Activated naive CD8-positive, alpha-beta T cell (primary cell): ENCODE measurements around the gene PFKL.

ENCODE experiments used
- H3K27ac Mint-ChIP-seq: one replicate; pipeline ENCODE4 v1.8.0; 2021; ENCODE audit warnings: mixed read lengths
- H3K27me3 Mint-ChIP-seq: one replicate; pipeline ENCODE4 v1.8.0; 2021; ENCODE audit warnings: mixed read lengths
- H3K36me3 Mint-ChIP-seq: one replicate; pipeline ENCODE4 v1.8.0; 2021; ENCODE audit warnings: mixed read lengths
- H3K4me1 Mint-ChIP-seq: one replicate; pipeline ENCODE4 v1.8.0; 2021; ENCODE audit warnings: low read depth, mixed read lengths
- H3K4me3 Mint-ChIP-seq: one replicate; pipeline ENCODE4 v1.8.0; 2021; ENCODE audit warnings: mild to moderate bottlenecking, mixed read lengths
- H3K9me3 Mint-ChIP-seq: one replicate; pipeline ENCODE4 v1.8.0; 2021; ENCODE audit warnings: low read depth, mixed read lengths

PFKL gene

GRCh38 chr21:44310628-44311507 lies 11.0 kb downstream of the PFKL start:
- Mint-ChIP-seq H3K9me3 (no peaks in the 10 kb centered on the region), H3K4me1 (no peaks in the 10 kb centered on the region), H3K36me3 (peaks cover 5% of the 10 kb centered on the region), H3K27me3 (no peaks in the 10 kb centered on the region), H3K27ac (no peak overlapping the region), H3K4me3 (no peak overlapping the region)

- Mint-ChIP-seq H3K4me3 (no peak overlapping the region), H3K27ac (no peak overlapping the region), H3K9me3 (no peaks in the 10 kb centered on the region), H3K27me3 (no peaks in the 10 kb centered on the region), H3K4me1 (no peaks in the 10 kb centered on the region), H3K36me3 (peaks cover 5% of the 10 kb centered on the region)
Measured at GRCh38 chr21:44312089-44312488, 12.2 kb downstream of the PFKL start.

GRCh38 chr21:44312716-44313115 lies 12.9 kb downstream of the PFKL start:
- peaks cover 5% of the 10 kb centered on the region for H3K36me3 Mint-ChIP-seq
- no peak overlapping the region for H3K27ac Mint-ChIP-seq
- H3K4me1 Mint-ChIP-seq = no peaks in the 10 kb centered on the region
- H3K4me3 Mint-ChIP-seq = no peak overlapping the region
- no peaks in the 10 kb centered on the region for H3K27me3 Mint-ChIP-seq
- H3K9me3 Mint-ChIP-seq = no peaks in the 10 kb centered on the region

GRCh38 chr21:44313451-44313850 lies 13.6 kb downstream of the PFKL start:
- Mint-ChIP-seq H3K4me3 (no peak overlapping the region), H3K9me3 (no peaks in the 10 kb centered on the region), H3K36me3 (peaks cover 5% of the 10 kb centered on the region), H3K27me3 (no peaks in the 10 kb centered on the region), H3K4me1 (no peaks in the 10 kb centered on the region), H3K27ac (no peak overlapping the region)

- no peaks in the 10 kb centered on the region for H3K4me1 Mint-ChIP-seq
- H3K9me3 Mint-ChIP-seq = no peaks in the 10 kb centered on the region
- no peak overlapping the region for H3K27ac Mint-ChIP-seq
- H3K4me3 Mint-ChIP-seq = no peak overlapping the region
- H3K27me3 Mint-ChIP-seq = no peaks in the 10 kb centered on the region
- H3K36me3 Mint-ChIP-seq = peaks cover 5% of the 10 kb centered on the region
Measured at GRCh38 chr21:44314128-44314527, 14.3 kb downstream of the PFKL start.

GRCh38 chr21:44314561-44314960 lies 14.7 kb downstream of the PFKL start:
- no peak overlapping the region for H3K27ac Mint-ChIP-seq
- H3K27me3 Mint-ChIP-seq = no peaks in the 10 kb centered on the region
- no peaks in the 10 kb centered on the region for H3K4me1 Mint-ChIP-seq
- peaks cover 5% of the 10 kb centered on the region for H3K36me3 Mint-ChIP-seq
- H3K4me3 Mint-ChIP-seq = no peak overlapping the region
- no peaks in the 10 kb centered on the region for H3K9me3 Mint-ChIP-seq

GRCh38 chr21:44315691-44316203 lies 15.9 kb downstream of the PFKL start:
- Mint-ChIP-seq H3K4me1 (no peaks in the 10 kb centered on the region), H3K4me3 (no peak overlapping the region), H3K9me3 (no peaks in the 10 kb centered on the region), H3K27me3 (no peaks in the 10 kb centered on the region), H3K27ac (no peak overlapping the region), H3K36me3 (peaks cover 5% of the 10 kb centered on the region)

- no peaks in the 10 kb centered on the region for H3K4me1 Mint-ChIP-seq
- H3K27me3 Mint-ChIP-seq = no peaks in the 10 kb centered on the region
- no peak overlapping the region for H3K4me3 Mint-ChIP-seq
- H3K9me3 Mint-ChIP-seq = no peaks in the 10 kb centered on the region
- no peaks in the 10 kb centered on the region for H3K36me3 Mint-ChIP-seq
- H3K27ac Mint-ChIP-seq = no peak overlapping the region
Measured at GRCh38 chr21:44316277-44316900, 16.5 kb downstream of the PFKL start.

GRCh38 chr21:44317241-44317782 lies 17.5 kb downstream of the PFKL start:
- Mint-ChIP-seq H3K36me3 (no peaks in the 10 kb centered on the region), H3K4me1 (no peaks in the 10 kb centered on the region), H3K27me3 (no peaks in the 10 kb centered on the region), H3K9me3 (no peaks in the 10 kb centered on the region), H3K27ac (no peak overlapping the region), H3K4me3 (no peak overlapping the region)

GRCh38 chr21:44317871-44318270 lies 18.0 kb downstream of the PFKL start:
- Mint-ChIP-seq H3K4me1 (no peaks in the 10 kb centered on the region), H3K36me3 (no peaks in the 10 kb centered on the region), H3K4me3 (no peak overlapping the region), H3K9me3 (no peaks in the 10 kb centered on the region), H3K27me3 (no peaks in the 10 kb centered on the region), H3K27ac (no peak overlapping the region)

- Mint-ChIP-seq H3K27me3 (no peaks in the 10 kb centered on the region), H3K4me1 (no peaks in the 10 kb centered on the region), H3K27ac (no peak overlapping the region), H3K9me3 (no peaks in the 10 kb centered on the region), H3K36me3 (no peaks in the 10 kb centered on the region), H3K4me3 (no peak overlapping the region)
Measured at GRCh38 chr21:44318489-44319285, 18.8 kb downstream of the PFKL start.

GRCh38 chr21:44319407-44320065 lies 19.7 kb downstream of the PFKL start:
- Mint-ChIP-seq H3K9me3 (no peaks in the 10 kb centered on the region), H3K36me3 (no peaks in the 10 kb centered on the region), H3K27ac (no peak overlapping the region), H3K4me1 (no peaks in the 10 kb centered on the region), H3K27me3 (no peaks in the 10 kb centered on the region), H3K4me3 (no peak overlapping the region)

- H3K27me3 Mint-ChIP-seq = no peaks in the 10 kb centered on the region
- no peak overlapping the region for H3K4me3 Mint-ChIP-seq
- no peaks in the 10 kb centered on the region for H3K4me1 Mint-ChIP-seq
- H3K36me3 Mint-ChIP-seq = no peaks in the 10 kb centered on the region
- no peak overlapping the region for H3K27ac Mint-ChIP-seq
- H3K9me3 Mint-ChIP-seq = no peaks in the 10 kb centered on the region
Measured at GRCh38 chr21:44320847-44321246, 21.0 kb downstream of the PFKL start.

- Mint-ChIP-seq H3K27me3 (no peaks in the 10 kb centered on the region), H3K27ac (no peak overlapping the region), H3K4me1 (no peaks in the 10 kb centered on the region), H3K9me3 (no peaks in the 10 kb centered on the region), H3K36me3 (no peaks in the 10 kb centered on the region), H3K4me3 (no peak overlapping the region)
Measured at GRCh38 chr21:44321846-44322450, 22.1 kb downstream of the PFKL start.
